Esophagus (tissue), 2 donors: ENCODE measurements around the gene POU1F1. TPM values are rescaled to one million over a fixed set of nuclear protein-coding genes. Genes with fewer than 3 reads are reported as not detected.
A peak's percentile ranks its signal among the peaks of the same experiment; 100 is the strongest.
"Not testable (repeated sequence)": the region's sequence is repeated elsewhere in the genome, so short reads cannot be mapped to it uniquely, and the experiment has no call there.

Experiments
- H3K27ac ChIP-seq, 2 donors: one replicate each; pipeline ENCODE4 v1.5.1; 2013; ENCODE audit warnings: low read depth in 2 of 2, mild to moderate bottlenecking in 2 of 2, inconsistent platforms in 1 of 2, low read length in 1 of 2, moderate library complexity in 1 of 2
- H3K27me3 ChIP-seq, 2 donors: one replicate each; pipeline ENCODE4 v1.6.1; 2013; ENCODE audit warnings: low read length in 2 of 2, control low read depth in 1 of 2, mild to moderate bottlenecking in 1 of 2; ENCODE audit not compliant: insufficient read depth in 2 of 2, control insufficient read depth in 1 of 2
- H3K36me3 ChIP-seq, 2 donors: one replicate each; pipeline ENCODE4 v1.6.1; 2013; ENCODE audit warnings: low read length in 1 of 2; ENCODE audit not compliant: control insufficient read depth in 2 of 2, insufficient read depth in 2 of 2
- H3K4me1 ChIP-seq, 2 donors: one replicate each; pipeline ENCODE4 v1.6.1; 2013; ENCODE audit warnings: low read length in 1 of 2; ENCODE audit not compliant: control insufficient read depth in 2 of 2, insufficient read depth in 2 of 2
- H3K4me3 ChIP-seq, 2 donors: one replicate each; pipeline ENCODE4 v1.5.1; 2013; ENCODE audit warnings: low read length in 2 of 2, mild to moderate bottlenecking in 2 of 2, low read depth in 1 of 2, moderate library complexity in 1 of 2
- H3K9me3 ChIP-seq, 2 donors: one replicate each; pipeline ENCODE4 v1.6.1; 2013; ENCODE audit warnings: mild to moderate bottlenecking in 2 of 2, low read depth in 1 of 2, low read length in 1 of 2, moderate library complexity in 1 of 2; ENCODE audit not compliant: control insufficient read depth in 2 of 2, insufficient read depth in 1 of 2
- WGBS, 2 donors: extraction: QIAGEN DNeasy Blood & Tissue Kit; methylation state at CpG; one replicate each; pipeline ENCODE4 v1.1.7; 2013; 5-methylcytosine and 5-hydroxymethylcytosine counted together
- polyA plus RNA-seq, 2 donors: library from polyadenylated mRNA; stranded (reverse); fragments of 200-250 nt; gene quantifications; one replicate each; pipeline ENCODE4 v1.2.3, GENCODE V29; 2013
- donor health status: healthy with polysubstance abuse.
- donor health status: Bipolar disorder and iron deficiency.

The POU1F1 gene
- polyA plus RNA-seq, 2 donors: not detected

GRCh38 chr3:87261925-87262324 lies 14.5 kb downstream of the POU1F1 start:
- Histone ChIP-seq H3K4me1 (no peaks in the 10 kb centered on the region), H3K36me3 (no peaks in the 10 kb centered on the region), H3K27ac (no peak overlapping the region), H3K9me3 (no peaks in the 10 kb centered on the region), H3K27me3 (no peaks in the 10 kb centered on the region), H3K4me3 (no peak overlapping the region)
- WGBS, 2 donors: 66 to 71% methylated on average over 2 of the region's 2 CpGs

GRCh38 chr3:87260270-87260669 lies 16.1 kb downstream of the POU1F1 start:
- 34 to 42% methylated on average over 4 of the region's 4 CpGs for WGBS, 2 donors
- Histone ChIP-seq H3K4me3 (no peak overlapping the region), H3K27me3 (no peaks in the 10 kb centered on the region), H3K27ac (no peak overlapping the region), H3K9me3 (no peaks in the 10 kb centered on the region), H3K4me1 (no peaks in the 10 kb centered on the region), H3K36me3 (no peaks in the 10 kb centered on the region)

GRCh38 chr3:87250009-87250408 lies 26.4 kb downstream of the POU1F1 start:
- Histone ChIP-seq H3K27ac (no peak overlapping the region), H3K36me3 (no peaks in the 10 kb centered on the region), H3K4me3 (no peak overlapping the region), H3K27me3 (no peaks in the 10 kb centered on the region), H3K9me3 (no peaks in the 10 kb centered on the region), H3K4me1 (no peaks in the 10 kb centered on the region)
- WGBS, 2 donors: 84 to 89% methylated on average over 1 of the region's 1 CpG

GRCh38 chr3:87248831-87249230 lies 27.6 kb downstream of the POU1F1 start:
- no peak overlapping the region for H3K4me3 ChIP-seq
- H3K9me3 ChIP-seq: no peaks in the 10 kb centered on the region
- no peaks in the 10 kb centered on the region for H3K4me1 ChIP-seq
- H3K27ac ChIP-seq: no peak overlapping the region
- WGBS, 2 donors: 95 to 99% methylated on average over 1 of the region's 1 CpG
- H3K36me3 ChIP-seq: no peaks in the 10 kb centered on the region
- H3K27me3 ChIP-seq: no peaks in the 10 kb centered on the region

- WGBS, 2 donors: 95% methylated on average over 6 of the region's 6 CpGs
- H3K9me3 ChIP-seq, H3K27me3 ChIP-seq, H3K27ac ChIP-seq, H3K4me1 ChIP-seq, H3K36me3 ChIP-seq, H3K4me3 ChIP-seq: not testable (repeated sequence)
These were observed 28.2 kb downstream of the POU1F1 start for GRCh38 chr3:87248231-87248630.

- 76 to 91% methylated on average over 1 of the region's 1 CpG for WGBS, 2 donors
These were observed 29.0 kb downstream of the POU1F1 start for GRCh38 chr3:87247430-87247773.

GRCh38 chr3:87246662-87247429 lies 29.5 kb downstream of the POU1F1 start:
- no peak overlapping the region for H3K27ac ChIP-seq
- H3K36me3 ChIP-seq: no peaks in the 10 kb centered on the region
- WGBS, 2 donors: 74 to 79% methylated on average over 3 of the region's 3 CpGs
- no peak overlapping the region for H3K4me3 ChIP-seq
- no peaks in the 10 kb centered on the region for H3K27me3 ChIP-seq
- H3K4me1 ChIP-seq: no peaks in the 10 kb centered on the region
- H3K9me3 ChIP-seq: no peaks in the 10 kb centered on the region

More at GRCh38 chr3:87247430-87247773, 29.0 kb downstream of the POU1F1 start:
- no peaks in the 10 kb centered on the region for H3K27me3 ChIP-seq
- H3K9me3 ChIP-seq: no peaks in the 10 kb centered on the region
- no peak overlapping the region for H3K4me3 ChIP-seq
- H3K27ac ChIP-seq: no peak overlapping the region
- no peaks in the 10 kb centered on the region for H3K4me1 ChIP-seq
- no peaks in the 10 kb centered on the region for H3K36me3 ChIP-seq

- no peak overlapping the region for H3K4me3 ChIP-seq
- no peaks in the 10 kb centered on the region for H3K36me3 ChIP-seq
- no peaks in the 10 kb centered on the region for H3K9me3 ChIP-seq
- peaks cover 2 to 3% of the 10 kb centered on the region in 2 donors for H3K4me1 ChIP-seq
- H3K27ac ChIP-seq: no peak overlapping the region
- WGBS, 2 donors: 95 to 100% methylated on average over 1 of the region's 1 CpG
- no peaks in the 10 kb centered on the region for H3K27me3 ChIP-seq
These were observed 40.3 kb downstream of the POU1F1 start for GRCh38 chr3:87236093-87236492.

- H3K27me3 ChIP-seq: no peaks in the 10 kb centered on the region
- 86 to 93% methylated on average over 1 of the region's 1 CpG for WGBS, 2 donors
- H3K27ac ChIP-seq: peak overlapping the region in 1 of 2 donors; percentile 60
- no peaks in the 10 kb centered on the region for H3K36me3 ChIP-seq
- H3K4me1 ChIP-seq: peaks cover 2 to 3% of the 10 kb centered on the region in 2 donors
- no peaks in the 10 kb centered on the region for H3K9me3 ChIP-seq
- H3K4me3 ChIP-seq: no peak overlapping the region
These were observed 42.6 kb downstream of the POU1F1 start for GRCh38 chr3:87233805-87234204.

GRCh38 chr3:87229113-87229512 lies 47.3 kb downstream of the POU1F1 start:
- 49 to 50% methylated on average over 1 of the region's 1 CpG for WGBS, 2 donors
- no peak overlapping the region for H3K27ac ChIP-seq
- H3K4me3 ChIP-seq: peak overlapping the region in 1 of 2 donors; percentile 95
- H3K9me3 ChIP-seq: no peaks in the 10 kb centered on the region
- no peaks in the 10 kb centered on the region for H3K27me3 ChIP-seq
- no peaks in the 10 kb centered on the region for H3K36me3 ChIP-seq
- peaks cover 0 to 2% of the 10 kb centered on the region in 2 donors for H3K4me1 ChIP-seq
